Kidney (tissue), 14 donors: ENCODE data around the gene PYGB. TPM values are rescaled to one million over a fixed set of nuclear protein-coding genes. Genes with fewer than 3 reads are reported as not detected.

Source experiments
- DNase-seq, 5 donors: peaks; one replicate each; pipeline ENCODE4 v3.0.0-alpha.2; 2013 to 2020
- FAIRE-seq: peaks from 2 replicates; lab custom pipeline; 2012; peaks lifted over from hg19 to GRCh38; lab: Jason Lieb, UNC
- H3K27ac ChIP-seq, 2 donors: one replicate each; pipeline ENCODE4 v1.7.0; 2013; ENCODE audit warnings: low read depth in 2 of 2, low read length in 2 of 2, inconsistent platforms in 1 of 2
- H3K27me3 ChIP-seq: one replicate; pipeline ENCODE4 v1.7.1; 2013; ENCODE audit warnings: low read length, inconsistent platforms; ENCODE audit not compliant: control insufficient read depth, insufficient read depth
- H3K36me3 ChIP-seq, 3 donors: one replicate each; pipeline versions ENCODE4 v1.7.0 to v1.7.1; 2013; ENCODE audit warnings: low read length in 3 of 3, control low read depth in 1 of 3, inconsistent platforms in 1 of 3; ENCODE audit not compliant: insufficient read depth in 3 of 3, control insufficient read depth in 2 of 3
- H3K4me1 ChIP-seq, 3 donors: one replicate each; pipeline versions ENCODE4 v1.7.0 to v1.7.1; 2013; ENCODE audit warnings: low read length in 3 of 3, inconsistent platforms in 1 of 3, low read depth in 1 of 3; ENCODE audit not compliant: control insufficient read depth in 2 of 3, insufficient read depth in 2 of 3
- H3K4me3 ChIP-seq, 3 donors: one replicate each; pipeline versions ENCODE4 v1.7.0 to v1.8.1; 2013; ENCODE audit warnings: low read length in 3 of 3, control low read depth in 1 of 3, inconsistent platforms in 1 of 3
- H3K9ac ChIP-seq, 3 donors: one replicate each; pipeline versions ENCODE4 v1.7.0 to v1.7.1; 2013; ENCODE audit warnings: low read length in 3 of 3, control low read depth in 1 of 3, inconsistent platforms in 1 of 3
- H3K9me3 ChIP-seq, 3 donors: one replicate each; pipeline versions ENCODE4 v1.7.0 to v1.7.1; 2013; ENCODE audit warnings: low read length in 3 of 3, control low read depth in 1 of 3, inconsistent platforms in 1 of 3; ENCODE audit not compliant: control insufficient read depth in 2 of 3, insufficient read depth in 1 of 3
- intact Hi-C: fragments of 100-400 bp; cut with DNase I; formaldehyde crosslinking; loops from one replicate; pipeline ENCODE4 v1.11.1; 2022
- polyA plus RNA-seq: library from polyadenylated mRNA; stranded (reverse); fragments of 350-450 nt; fragmentation: Illumina TruSeq; extraction: RNeasy Lipid Tissue Mini Kit (QIAGEN cat#74804); gene quantifications from one replicate; pipeline ENCODE4 v1.2.3, GENCODE V29; 2014; ENCODE audit warnings: low read depth, low replicate concordance; ENCODE audit not compliant: insufficient read depth
- total RNA-seq: library from RNA; stranded (reverse); fragmentation: NEBNext Ultra II Directional; extraction: Animal tissue kit (Norgen Biotek cat#: 25700); gene quantifications from one replicate; pipeline ENCODE4 v1.2.1, GENCODE V29; 2021
- TF ChIP-seq, protein P1 (sequence below): IDR thresholded peaks from 3 replicates; pipeline ENCODE4 v1.5.1; 2012; ENCODE audit warnings: mild to moderate bottlenecking, moderate library complexity, borderline replicate concordance; ENCODE audit not compliant: insufficient read depth; ENCODE audit errors: extremely low read depth
- donor health status: control.
- donor health status: control.
- donor health status: control.
- donor health status: control.
- donor health status: control.
- donor health status: DM: yes; HTN: yes; CAD: no.
- donor health status: Normal renal cell carcinoma (clear cell type).

PYGB gene
- total and polyA plus RNA-seq, 2 donors from 2014 or later = 50.9 to 176 TPM

DNA sequence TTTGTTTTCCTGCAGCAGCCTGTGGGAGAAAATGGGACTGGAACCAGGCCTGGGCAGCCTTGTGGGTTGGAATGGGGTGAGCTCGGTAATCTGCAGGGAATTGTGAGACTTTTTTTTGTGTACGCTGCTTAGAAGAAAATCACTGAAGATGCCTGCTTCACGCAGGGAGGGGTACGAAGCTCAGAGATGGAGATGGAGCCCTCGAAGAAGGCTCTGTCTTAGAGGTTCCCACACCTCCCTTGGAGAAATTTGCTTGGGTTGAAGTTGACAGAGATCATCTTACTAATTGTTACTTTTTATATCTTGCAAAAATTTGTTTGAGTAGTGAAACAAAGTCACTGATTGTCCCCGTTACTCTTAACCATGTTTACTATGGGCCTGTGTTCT lies 894 bp downstream of the PYGB start:
- intact Hi-C loops = no loop called here
- peaks cover 4 to 25% (median 4%) of the 10 kb centered on the region in 3 donors for H3K4me1 ChIP-seq
- peak in 1 of 5 donors; percentile 56 for DNase-seq

DNA sequence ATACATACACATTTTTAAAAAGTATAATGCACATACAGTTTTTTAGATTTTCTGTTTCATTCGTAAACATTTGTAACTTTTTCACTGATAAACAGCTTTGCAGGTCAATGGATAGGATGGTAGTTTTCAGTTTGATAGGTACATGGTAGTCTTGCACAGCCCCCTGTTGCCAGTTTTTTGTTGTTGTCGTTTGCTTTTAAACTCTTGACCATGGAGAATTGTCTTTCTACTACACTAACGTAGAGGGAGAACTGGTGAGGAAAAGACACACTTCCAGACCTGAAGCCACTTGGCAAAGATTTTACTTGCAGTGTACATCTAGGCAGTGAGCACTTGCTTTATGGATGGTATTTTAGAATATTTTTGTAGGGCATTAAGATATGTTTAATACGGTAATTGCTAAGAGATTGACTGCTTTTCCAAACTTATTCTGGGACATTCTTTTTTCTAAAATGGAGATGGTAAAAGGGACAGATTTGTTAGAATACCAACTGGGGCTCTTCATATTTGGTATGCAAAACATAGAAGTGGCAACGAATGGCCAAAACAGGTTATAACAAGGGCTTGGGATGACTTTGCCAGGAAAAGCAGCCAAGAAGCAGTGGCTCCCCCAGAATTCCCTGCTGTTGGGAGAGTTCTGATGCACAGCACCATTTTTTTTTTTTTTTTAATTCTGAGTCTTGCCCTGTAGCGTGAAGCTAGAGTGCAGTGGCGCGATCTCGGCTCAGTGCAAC lies 1.5 kb downstream of the PYGB start:
- TF ChIP-seq, protein P1, sequence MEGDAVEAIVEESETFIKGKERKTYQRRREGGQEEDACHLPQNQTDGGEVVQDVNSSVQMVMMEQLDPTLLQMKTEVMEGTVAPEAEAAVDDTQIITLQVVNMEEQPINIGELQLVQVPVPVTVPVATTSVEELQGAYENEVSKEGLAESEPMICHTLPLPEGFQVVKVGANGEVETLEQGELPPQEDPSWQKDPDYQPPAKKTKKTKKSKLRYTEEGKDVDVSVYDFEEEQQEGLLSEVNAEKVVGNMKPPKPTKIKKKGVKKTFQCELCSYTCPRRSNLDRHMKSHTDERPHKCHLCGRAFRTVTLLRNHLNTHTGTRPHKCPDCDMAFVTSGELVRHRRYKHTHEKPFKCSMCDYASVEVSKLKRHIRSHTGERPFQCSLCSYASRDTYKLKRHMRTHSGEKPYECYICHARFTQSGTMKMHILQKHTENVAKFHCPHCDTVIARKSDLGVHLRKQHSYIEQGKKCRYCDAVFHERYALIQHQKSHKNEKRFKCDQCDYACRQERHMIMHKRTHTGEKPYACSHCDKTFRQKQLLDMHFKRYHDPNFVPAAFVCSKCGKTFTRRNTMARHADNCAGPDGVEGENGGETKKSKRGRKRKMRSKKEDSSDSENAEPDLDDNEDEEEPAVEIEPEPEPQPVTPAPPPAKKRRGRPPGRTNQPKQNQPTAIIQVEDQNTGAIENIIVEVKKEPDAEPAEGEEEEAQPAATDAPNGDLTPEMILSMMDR = no peak
- FAIRE-seq (no peak), DNase-seq (peak in 2 of 5 donors; percentile 28 to 30)
- Histone ChIP-seq H3K27me3 (no peaks in the 10 kb centered on the region), H3K36me3 (peaks cover 0 to 2% (median 0%) of the 10 kb centered on the region in 3 donors), H3K9ac (peak overlapping the region in 2 of 3 donors; percentile 41 to 63), H3K27ac (no peak overlapping the region), H3K4me3 (peak overlapping the region; percentile 65 to 92 (median 72)), H3K9me3 (no peaks in the 10 kb centered on the region), H3K4me1 (peaks cover 4 to 25% (median 6%) of the 10 kb centered on the region in 3 donors)
- intact Hi-C loops = no loop called here

More for the DNA sequence above, 894 bp downstream of the PYGB start:
- Histone ChIP-seq H3K9ac (peak overlapping the region; percentile 40 to 63 (median 41)), H3K9me3 (no peaks in the 10 kb centered on the region), H3K27me3 (no peaks in the 10 kb centered on the region), H3K36me3 (peaks cover 0 to 2% (median 0%) of the 10 kb centered on the region in 3 donors), H3K27ac (peak overlapping the region in 1 of 2 donors; percentile 75), H3K4me3 (peak overlapping the region; percentile 65 to 92 (median 72))
- TF ChIP-seq, protein P1 = no peak
- no peak for FAIRE-seq

DNA sequence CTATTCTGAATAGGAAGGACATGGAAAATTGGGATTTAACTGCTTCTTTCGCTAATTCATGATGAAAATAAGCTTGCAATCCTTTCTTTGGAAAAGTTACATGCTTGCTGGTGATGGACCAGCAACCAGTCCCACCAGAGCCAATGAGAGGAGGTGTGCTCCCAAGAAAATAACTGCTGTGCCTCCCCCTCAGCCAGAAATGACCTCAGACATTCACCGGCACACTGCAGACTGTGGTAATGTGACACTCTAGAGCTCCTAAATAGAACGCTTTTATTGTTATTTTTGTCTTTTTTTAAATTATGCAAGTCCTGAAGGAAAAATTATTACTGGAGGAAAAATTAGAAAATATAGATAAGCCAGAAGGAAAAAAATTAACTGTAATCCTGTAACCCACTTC lies 2.6 kb downstream of the PYGB start:
- H3K36me3 ChIP-seq = peaks cover 0 to 2% (median 0%) of the 10 kb centered on the region in 3 donors
- H3K4me1 ChIP-seq = peaks cover 4 to 30% (median 15%) of the 10 kb centered on the region in 3 donors
- intact Hi-C loops = no loop called here
- H3K9ac ChIP-seq = peak overlapping the region in 1 of 3 donors; percentile 25
- no peak for FAIRE-seq
- TF ChIP-seq, protein P1 = no peak
- no peaks in the 10 kb centered on the region for H3K9me3 ChIP-seq
- H3K27me3 ChIP-seq = no peaks in the 10 kb centered on the region
- H3K27ac ChIP-seq = no peak overlapping the region
- H3K4me3 ChIP-seq = no peak overlapping the region
- DNase-seq = peak in 4 of 5 donors; percentile 34 to 66 (median 55)
